ENCODE data around the gene OR1L8.
"Not testable (repeated sequence)": the region's sequence is repeated elsewhere in the genome, so short reads cannot be mapped to it uniquely, and the experiment has no call there.

Gene OR1L8

DNA sequence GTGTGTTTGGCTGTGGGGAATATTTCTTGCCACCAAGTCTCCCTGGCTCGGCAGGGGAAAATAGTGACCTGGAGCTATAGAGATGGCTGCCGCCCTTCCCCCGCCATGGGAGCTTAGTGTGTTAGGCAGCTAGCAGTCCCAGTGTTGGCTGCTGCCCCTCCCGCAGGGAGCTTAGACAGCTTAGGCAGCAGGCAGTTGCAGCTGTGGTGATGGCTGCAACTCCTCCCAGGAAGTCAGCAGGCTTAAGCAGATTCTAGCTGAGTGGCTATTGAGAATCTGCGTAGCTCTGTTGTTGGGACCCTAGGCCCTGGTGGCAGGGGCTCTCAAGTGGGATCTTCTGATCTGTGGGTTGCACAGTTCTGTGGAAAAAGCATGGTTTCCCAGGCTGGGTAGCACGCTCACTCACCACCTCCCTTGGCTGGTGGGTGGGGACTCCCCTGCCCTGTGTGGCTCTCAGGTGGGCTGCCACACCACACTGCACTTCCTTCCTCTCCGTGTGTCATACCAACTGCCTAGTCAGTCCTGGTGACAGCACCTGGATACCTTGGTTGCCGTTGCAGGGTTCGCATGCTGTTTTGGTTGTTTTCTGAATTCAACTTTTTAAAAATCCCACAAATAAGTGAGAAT lies 20.9 kb downstream of the OR1L8 start:
- no peaks in the 10 kb centered on the region for H3K36me3 ChIP-seq (ENCODE audit: control insufficient read depth in 1 of 2, insufficient read depth in 2 of 2, low read length in 2 of 2)
- H3K27ac ChIP-seq (ENCODE audit: low read depth, low read length) = no peak overlapping the region
- H3K4me1 ChIP-seq (ENCODE audit: control insufficient read depth in 1 of 2, insufficient read depth in 2 of 2, low read length in 2 of 2) = no peaks in the 10 kb centered on the region
- H3K4me3 ChIP-seq (ENCODE audit: low read depth in 1 of 2, low read length in 2 of 2) = no peak overlapping the region
- H3K9me3 ChIP-seq (ENCODE audit: control insufficient read depth in 1 of 2, low read length in 2 of 2) = no peaks in the 10 kb centered on the region
- H3K27me3 ChIP-seq (ENCODE audit: control insufficient read depth in 1 of 2, insufficient read depth in 2 of 2, low read length in 2 of 2) = peaks cover 0 to 2% of the 10 kb centered on the region in 2 donors
- H3K9ac ChIP-seq (ENCODE audit: low read depth in 1 of 2, low read length in 2 of 2) = no peak overlapping the region

DNA sequence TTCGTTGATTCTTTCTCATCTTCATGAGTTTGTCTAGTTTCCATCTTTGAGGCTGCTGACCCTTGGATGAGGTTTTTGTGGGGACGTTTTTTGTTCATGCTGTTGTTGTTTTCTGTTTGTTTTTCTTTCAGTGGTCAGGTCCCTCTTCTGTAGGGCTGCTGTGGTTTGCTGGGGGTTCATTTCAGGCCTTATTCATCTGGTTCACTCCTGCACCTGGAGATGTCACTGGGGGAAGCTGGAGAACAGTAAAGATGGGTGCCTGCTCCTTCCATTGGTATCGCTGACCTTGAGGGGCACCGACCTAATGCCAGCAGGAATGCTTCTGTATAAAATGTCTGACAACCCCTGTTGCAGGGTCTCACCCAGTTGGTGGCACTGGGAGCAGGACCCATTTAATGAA lies 21.7 kb downstream of the OR1L8 start:
- H3K36me3 ChIP-seq (ENCODE audit: control insufficient read depth in 1 of 2, insufficient read depth in 2 of 2, low read length in 2 of 2) = no peaks in the 10 kb centered on the region
- no peak overlapping the region for H3K4me3 ChIP-seq (ENCODE audit: low read depth in 1 of 2, low read length in 2 of 2)
- H3K27me3 ChIP-seq (ENCODE audit: control insufficient read depth in 1 of 2, insufficient read depth in 2 of 2, low read length in 2 of 2) = peaks cover 0 to 2% of the 10 kb centered on the region in 2 donors
- no peaks in the 10 kb centered on the region for H3K9me3 ChIP-seq (ENCODE audit: control insufficient read depth in 1 of 2, low read length in 2 of 2)
- H3K4me1 ChIP-seq (ENCODE audit: control insufficient read depth in 1 of 2, insufficient read depth in 2 of 2, low read length in 2 of 2) = no peaks in the 10 kb centered on the region
- no peak overlapping the region for H3K9ac ChIP-seq (ENCODE audit: low read depth in 1 of 2, low read length in 2 of 2)
- H3K27ac ChIP-seq (ENCODE audit: low read depth, low read length) = no peak overlapping the region

DNA sequence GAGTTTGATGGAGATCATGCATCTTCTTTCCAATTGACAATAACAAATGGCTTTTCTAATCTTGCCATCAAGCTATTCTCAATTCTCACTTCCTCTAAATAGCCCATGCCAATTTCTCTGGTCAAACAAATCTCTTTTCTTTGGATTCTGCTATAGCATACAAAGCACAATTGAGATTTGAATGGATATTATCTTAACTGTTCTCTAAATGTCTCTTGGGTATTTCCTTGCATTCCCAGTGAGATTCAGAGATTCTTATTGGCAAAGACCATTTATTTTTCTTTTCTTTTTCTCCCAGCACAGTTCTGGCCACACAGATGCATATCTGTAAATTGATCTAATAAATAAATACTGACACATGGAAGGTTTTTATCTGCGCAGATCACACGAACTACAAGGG lies 30.4 kb downstream of the OR1L8 start, which contains the start of gene OR1N2:
Gene OR1N2 (plus strand): TSS at position 301 of the 400 bp plus-strand sequence. CDS start 100 bp downstream, outside the sequence.
- Histone ChIP-seq H3K4me3 (ENCODE audit: low read depth in 1 of 2, low read length in 2 of 2) (no peak within 1 kb of the TSS), H3K27ac (ENCODE audit: low read depth, low read length) (no peak within 1 kb of the TSS), H3K9me3 (ENCODE audit: control insufficient read depth in 1 of 2, low read length in 2 of 2) (no peaks in the 10 kb centered on the region), H3K9ac (ENCODE audit: low read depth in 1 of 2, low read length in 2 of 2) (no peak within 1 kb of the TSS), H3K36me3 (ENCODE audit: control insufficient read depth in 1 of 2, insufficient read depth in 2 of 2, low read length in 2 of 2) (no peaks in the 10 kb centered on the region), H3K27me3 (ENCODE audit: control insufficient read depth in 1 of 2, insufficient read depth in 2 of 2, low read length in 2 of 2) (no peaks in the 10 kb centered on the region), H3K4me1 (ENCODE audit: control insufficient read depth in 1 of 2, insufficient read depth in 2 of 2, low read length in 2 of 2) (no peaks in the 10 kb centered on the region)

DNA sequence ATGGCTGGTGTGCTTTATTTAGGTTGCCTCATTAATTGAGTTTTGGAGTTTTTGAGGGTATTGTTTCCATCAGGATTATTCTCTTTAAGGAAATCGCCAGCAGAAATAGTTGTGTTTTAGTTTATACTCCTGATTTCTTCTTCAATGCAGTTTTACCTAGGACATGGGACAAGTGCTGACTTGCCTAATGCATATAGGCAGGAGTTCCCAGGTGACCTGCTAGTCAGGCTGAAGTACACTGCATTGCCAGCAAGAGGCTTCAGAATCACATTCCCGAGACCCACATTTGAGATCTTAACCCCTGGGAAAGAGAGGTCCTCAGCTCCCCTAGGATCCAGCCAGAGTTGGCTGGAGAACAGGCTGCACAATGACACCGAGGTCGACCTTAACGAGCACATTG lies 31.8 kb downstream of the OR1L8 start:
- H3K4me1 ChIP-seq (ENCODE audit: control insufficient read depth in 1 of 2, insufficient read depth in 2 of 2, low read length in 2 of 2) = no peaks in the 10 kb centered on the region
- no peak overlapping the region for H3K4me3 ChIP-seq (ENCODE audit: low read depth in 1 of 2, low read length in 2 of 2)
- no peak overlapping the region for H3K27ac ChIP-seq (ENCODE audit: low read depth, low read length)

DNA sequence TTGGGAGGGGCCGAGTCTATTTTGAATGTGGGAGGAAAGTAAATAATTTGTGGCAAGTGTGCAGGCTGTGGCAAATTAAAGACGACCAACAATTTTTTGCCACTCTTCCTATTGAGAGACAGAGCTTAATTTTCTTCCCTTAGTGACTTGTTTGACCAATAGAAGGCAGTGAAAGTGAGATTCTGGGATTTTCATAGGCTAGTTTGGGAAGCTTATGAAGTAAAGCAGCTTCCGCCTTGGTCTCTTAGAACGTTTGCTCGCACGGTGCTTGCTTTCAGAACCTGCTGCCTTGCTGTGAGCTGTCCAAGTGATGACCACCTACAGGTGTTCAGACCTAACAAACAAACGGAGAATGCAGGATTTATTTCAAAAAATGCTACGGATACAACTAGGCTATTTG lies 37.0 kb downstream of the OR1L8 start:
- H3K36me3 ChIP-seq (ENCODE audit: control insufficient read depth in 1 of 2, insufficient read depth in 2 of 2, low read length in 2 of 2) = no peaks in the 10 kb centered on the region
- H3K27ac ChIP-seq (ENCODE audit: low read depth, low read length) = no peak overlapping the region
- no peak overlapping the region for H3K9ac ChIP-seq (ENCODE audit: low read depth in 1 of 2, low read length in 2 of 2)
- H3K9me3 ChIP-seq (ENCODE audit: control insufficient read depth in 1 of 2, low read length in 2 of 2) = no peaks in the 10 kb centered on the region
- no peaks in the 10 kb centered on the region for H3K4me1 ChIP-seq (ENCODE audit: control insufficient read depth in 1 of 2, insufficient read depth in 2 of 2, low read length in 2 of 2)
- H3K4me3 ChIP-seq (ENCODE audit: low read depth in 1 of 2, low read length in 2 of 2) = no peak overlapping the region
- H3K27me3 ChIP-seq (ENCODE audit: control insufficient read depth in 1 of 2, insufficient read depth in 2 of 2, low read length in 2 of 2) = no peaks in the 10 kb centered on the region

More for the DNA sequence above, 31.8 kb downstream of the OR1L8 start:
- no peaks in the 10 kb centered on the region for H3K27me3 ChIP-seq (ENCODE audit: control insufficient read depth in 1 of 2, insufficient read depth in 2 of 2, low read length in 2 of 2)
- H3K36me3 ChIP-seq (ENCODE audit: control insufficient read depth in 1 of 2, insufficient read depth in 2 of 2, low read length in 2 of 2) = no peaks in the 10 kb centered on the region
- no peaks in the 10 kb centered on the region for H3K9me3 ChIP-seq (ENCODE audit: control insufficient read depth in 1 of 2, low read length in 2 of 2)
- H3K9ac ChIP-seq (ENCODE audit: low read depth in 1 of 2, low read length in 2 of 2) = no peak overlapping the region

DNA sequence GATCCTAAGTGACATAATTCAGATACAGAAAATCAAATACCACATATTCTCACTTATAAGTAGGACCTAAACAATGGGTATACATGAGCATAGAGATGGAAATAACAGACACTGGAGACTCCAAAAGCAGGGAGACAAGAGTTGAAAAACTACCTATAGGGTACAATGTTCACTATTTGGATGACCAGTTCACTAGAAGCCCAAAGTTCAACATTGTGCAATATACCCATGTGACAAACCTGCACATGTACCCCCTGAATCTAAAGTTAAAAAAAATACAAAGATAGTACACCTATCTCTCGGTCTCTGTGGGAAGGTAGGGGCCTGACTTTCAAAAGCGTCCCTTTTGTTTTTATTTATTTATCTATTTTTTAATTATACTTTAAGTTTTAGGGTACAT lies 44.4 kb downstream of the OR1L8 start:
- Histone ChIP-seq H3K27ac (ENCODE audit: low read depth, low read length) (no peak overlapping the region), H3K9ac (ENCODE audit: low read depth in 1 of 2, low read length in 2 of 2) (no peak overlapping the region), H3K4me3 (ENCODE audit: low read depth in 1 of 2, low read length in 2 of 2) (no peak overlapping the region), H3K9me3 (ENCODE audit: control insufficient read depth in 1 of 2, low read length in 2 of 2) (no peaks in the 10 kb centered on the region), H3K4me1 (ENCODE audit: control insufficient read depth in 1 of 2, insufficient read depth in 2 of 2, low read length in 2 of 2) (no peaks in the 10 kb centered on the region), H3K36me3 (ENCODE audit: control insufficient read depth in 1 of 2, insufficient read depth in 2 of 2, low read length in 2 of 2) (no peaks in the 10 kb centered on the region), H3K27me3 (ENCODE audit: control insufficient read depth in 1 of 2, insufficient read depth in 2 of 2, low read length in 2 of 2) (no peaks in the 10 kb centered on the region)

DNA sequence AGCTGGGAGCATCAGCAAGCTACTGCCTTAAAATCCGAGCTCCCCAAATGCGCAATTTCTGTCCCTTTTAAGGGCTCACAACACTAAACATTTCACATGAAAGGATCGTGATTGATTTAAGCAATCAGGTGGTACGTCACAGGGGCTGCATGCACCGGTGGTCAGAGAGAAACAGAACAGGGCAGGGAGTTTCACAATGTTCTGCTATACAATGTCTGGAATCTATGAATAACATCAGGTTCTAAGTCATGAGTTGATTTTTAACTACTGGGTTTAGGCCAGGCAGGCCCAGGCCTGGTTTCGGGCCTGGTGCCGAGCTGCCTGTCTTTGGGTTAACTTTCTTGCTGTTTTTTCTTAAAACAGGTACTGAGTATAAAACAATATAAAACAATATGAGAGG lies 46.1 kb downstream of the OR1L8 start:
- H3K9me3 ChIP-seq (ENCODE audit: control insufficient read depth in 1 of 2, low read length in 2 of 2); H3K4me1 ChIP-seq (ENCODE audit: control insufficient read depth in 1 of 2, insufficient read depth in 2 of 2, low read length in 2 of 2); H3K4me3 ChIP-seq (ENCODE audit: low read depth in 1 of 2, low read length in 2 of 2); H3K36me3 ChIP-seq (ENCODE audit: control insufficient read depth in 1 of 2, insufficient read depth in 2 of 2, low read length in 2 of 2); H3K27me3 ChIP-seq (ENCODE audit: control insufficient read depth in 1 of 2, insufficient read depth in 2 of 2, low read length in 2 of 2); H3K27ac ChIP-seq (ENCODE audit: low read depth, low read length); H3K9ac ChIP-seq (ENCODE audit: low read depth in 1 of 2, low read length in 2 of 2): not testable (repeated sequence)

DNA sequence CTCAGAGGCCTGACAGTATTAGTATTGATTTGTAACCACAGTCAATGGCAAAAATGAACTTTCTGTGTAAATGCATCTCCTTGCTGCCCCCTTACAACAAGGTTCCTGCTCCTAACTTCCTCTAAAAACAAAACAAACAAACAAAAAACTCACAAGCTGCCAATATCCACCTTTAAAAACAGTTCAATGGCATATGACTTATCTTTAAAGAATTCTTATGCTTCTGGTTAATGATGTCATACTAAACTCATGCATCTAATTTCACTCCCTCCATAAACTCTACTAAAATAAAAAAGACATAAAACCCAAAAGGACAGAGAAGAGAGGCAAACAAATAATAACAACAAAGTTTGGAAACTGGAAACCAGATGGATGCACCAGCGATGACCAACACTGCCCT lies 47.0 kb downstream of the OR1L8 start:
- H3K27ac ChIP-seq (ENCODE audit: low read depth, low read length) = no peak overlapping the region

DNA sequence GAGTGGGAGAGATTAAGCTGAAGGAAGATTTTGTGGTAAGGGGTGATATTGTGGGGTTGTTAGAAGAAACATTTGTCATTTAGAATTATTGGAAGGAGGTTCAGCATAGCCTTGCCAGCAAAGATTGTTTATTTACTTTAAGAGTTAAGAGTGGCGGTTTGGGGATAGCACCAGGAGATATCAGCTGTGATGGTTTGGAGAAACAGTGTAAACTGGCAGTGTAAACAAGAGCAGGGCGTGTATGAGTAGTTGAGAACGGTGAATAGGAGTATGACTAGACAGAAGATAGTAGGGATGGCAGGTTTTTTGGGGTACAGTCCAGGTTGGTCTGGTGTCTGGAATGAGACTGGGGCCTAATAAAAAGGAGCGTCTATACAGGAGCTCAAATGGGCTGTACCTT lies 52.0 kb downstream of the OR1L8 start:
- H3K4me3 ChIP-seq (ENCODE audit: low read depth in 1 of 2, low read length in 2 of 2); H3K27me3 ChIP-seq (ENCODE audit: control insufficient read depth in 1 of 2, insufficient read depth in 2 of 2, low read length in 2 of 2); H3K4me1 ChIP-seq (ENCODE audit: control insufficient read depth in 1 of 2, insufficient read depth in 2 of 2, low read length in 2 of 2); H3K36me3 ChIP-seq (ENCODE audit: control insufficient read depth in 1 of 2, insufficient read depth in 2 of 2, low read length in 2 of 2); H3K9me3 ChIP-seq (ENCODE audit: control insufficient read depth in 1 of 2, low read length in 2 of 2); H3K27ac ChIP-seq (ENCODE audit: low read depth, low read length); H3K9ac ChIP-seq (ENCODE audit: low read depth in 1 of 2, low read length in 2 of 2): not testable (repeated sequence)

More for the DNA sequence above, 47.0 kb downstream of the OR1L8 start:
- no peaks in the 10 kb centered on the region for H3K27me3 ChIP-seq (ENCODE audit: control insufficient read depth in 1 of 2, insufficient read depth in 2 of 2, low read length in 2 of 2)
- no peaks in the 10 kb centered on the region for H3K9me3 ChIP-seq (ENCODE audit: control insufficient read depth in 1 of 2, low read length in 2 of 2)
- no peak overlapping the region for H3K9ac ChIP-seq (ENCODE audit: low read depth in 1 of 2, low read length in 2 of 2)
- H3K4me3 ChIP-seq (ENCODE audit: low read depth in 1 of 2, low read length in 2 of 2) = no peak overlapping the region
- H3K4me1 ChIP-seq (ENCODE audit: control insufficient read depth in 1 of 2, insufficient read depth in 2 of 2, low read length in 2 of 2) = no peaks in the 10 kb centered on the region
- no peaks in the 10 kb centered on the region for H3K36me3 ChIP-seq (ENCODE audit: control insufficient read depth in 1 of 2, insufficient read depth in 2 of 2, low read length in 2 of 2)

DNA sequence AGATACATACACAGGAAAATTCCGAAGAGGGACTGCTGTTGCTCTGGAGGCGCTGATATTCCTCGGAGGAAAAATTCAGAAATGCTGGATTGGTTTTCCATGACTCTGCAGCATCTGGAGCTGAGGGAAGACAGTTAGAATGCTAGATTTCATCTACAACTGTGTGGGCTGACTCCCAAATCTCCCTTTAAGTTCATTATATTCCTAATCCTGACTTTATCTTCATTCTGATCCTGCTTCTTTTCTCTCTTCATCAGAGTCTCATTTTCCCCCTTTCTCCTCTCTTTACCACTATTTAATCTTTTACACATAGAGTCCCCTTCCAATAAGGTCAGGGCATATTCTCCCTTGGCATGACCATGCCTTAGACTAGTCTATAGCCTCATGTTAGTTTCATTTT lies 56.0 kb downstream of the OR1L8 start, which contains the start of gene OR1N1:
Gene OR1N1 (minus strand): TSS at position 101 of the 400 bp plus-strand sequence. CDS start 0 bp downstream, at position 101.
- Histone ChIP-seq H3K4me1 (ENCODE audit: control insufficient read depth in 1 of 2, insufficient read depth in 2 of 2, low read length in 2 of 2) (no peaks in the 10 kb centered on the region), H3K27ac (ENCODE audit: low read depth, low read length) (no peak within 1 kb of the TSS), H3K4me3 (ENCODE audit: low read depth in 1 of 2, low read length in 2 of 2) (no peak within 1 kb of the TSS), H3K9me3 (ENCODE audit: control insufficient read depth in 1 of 2, low read length in 2 of 2) (no peaks in the 10 kb centered on the region), H3K27me3 (ENCODE audit: control insufficient read depth in 1 of 2, insufficient read depth in 2 of 2, low read length in 2 of 2) (no peaks in the 10 kb centered on the region), H3K9ac (ENCODE audit: low read depth in 1 of 2, low read length in 2 of 2) (no peak within 1 kb of the TSS), H3K36me3 (ENCODE audit: control insufficient read depth in 1 of 2, insufficient read depth in 2 of 2, low read length in 2 of 2) (no peaks in the 10 kb centered on the region)
